CD4-positive, alpha-beta T cell treated with Interleukin-15 for 1 hour (primary cell): ENCODE measurements around the gene TSKU.
"Not testable (repeated sequence)": the region's sequence is repeated elsewhere in the genome, so short reads cannot be mapped to it uniquely, and the experiment has no call there.

Experiments used
- DNase-seq: peaks from one replicate; pipeline ENCODE4 v3.0.0-alpha.2; 2020

The TSKU gene

DNA sequence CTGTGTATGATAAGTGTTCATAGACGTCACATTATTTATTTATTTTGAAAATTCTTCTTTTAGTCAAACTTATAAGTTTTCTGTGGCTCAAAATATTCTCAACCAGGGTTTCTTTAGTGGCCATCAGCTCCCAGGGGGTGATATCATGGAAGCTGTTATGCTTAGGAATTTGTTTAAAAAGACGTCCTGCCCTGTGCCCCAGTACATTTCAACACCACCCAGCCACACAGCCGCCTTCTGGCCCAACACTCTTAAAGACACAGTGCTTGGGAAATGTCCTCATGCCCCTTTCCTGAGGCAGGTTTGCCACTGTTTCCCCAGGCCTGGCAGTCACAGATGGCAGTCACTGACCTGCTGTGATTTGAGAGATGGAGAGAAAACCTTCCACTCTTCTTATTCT is 19.9 kb downstream of the TSKU start:
- no peak for DNase-seq

DNA sequence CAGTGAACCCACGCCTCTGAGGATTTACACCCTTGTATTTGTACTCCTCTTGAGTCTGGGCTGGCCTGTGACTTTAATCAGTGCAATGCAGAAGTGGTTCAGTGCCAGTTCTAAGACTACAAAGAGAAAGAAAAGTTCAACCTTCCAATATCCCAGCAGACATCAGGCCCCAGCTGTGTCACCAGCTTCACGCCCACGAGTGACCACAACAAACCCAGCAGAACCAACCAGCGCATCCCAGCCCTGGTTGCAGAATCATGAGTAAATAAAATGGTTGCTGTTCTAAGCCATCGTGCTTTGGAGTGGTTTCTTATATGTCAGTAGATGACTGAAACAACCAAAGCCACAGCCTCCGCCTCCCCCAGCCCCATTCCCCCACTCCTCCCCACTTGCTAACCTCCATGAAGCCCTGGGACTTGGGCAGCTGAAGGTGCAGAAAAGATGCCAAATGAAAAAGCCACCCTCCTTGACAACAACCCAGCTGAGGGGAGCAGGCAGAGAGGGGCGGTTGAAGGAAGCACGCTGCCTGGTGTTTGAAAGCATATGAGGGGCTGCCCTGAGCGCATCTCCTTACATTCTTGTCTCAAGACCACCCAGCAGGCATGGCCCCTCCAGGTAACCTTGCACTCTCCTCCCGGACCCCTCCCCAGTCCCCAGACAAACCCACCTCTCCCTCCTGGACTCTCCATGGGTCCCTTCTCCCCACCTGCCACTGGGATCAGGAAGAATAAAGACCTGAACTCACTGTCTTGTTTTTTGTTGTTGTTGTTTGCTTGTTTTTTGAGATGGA is 20.9 kb downstream of the TSKU start:
- DNase-seq: no peak

GRCh38 chr11:76805206-76805913 is 22.2 kb downstream of the TSKU start:
- DNase-seq: no peak

GRCh38 chr11:76806131-76806530 is 23.0 kb downstream of the TSKU start:
- DNase-seq: no peak

GRCh38 chr11:76806608-76807205 is 23.6 kb downstream of the TSKU start:
- no peak for DNase-seq

DNA sequence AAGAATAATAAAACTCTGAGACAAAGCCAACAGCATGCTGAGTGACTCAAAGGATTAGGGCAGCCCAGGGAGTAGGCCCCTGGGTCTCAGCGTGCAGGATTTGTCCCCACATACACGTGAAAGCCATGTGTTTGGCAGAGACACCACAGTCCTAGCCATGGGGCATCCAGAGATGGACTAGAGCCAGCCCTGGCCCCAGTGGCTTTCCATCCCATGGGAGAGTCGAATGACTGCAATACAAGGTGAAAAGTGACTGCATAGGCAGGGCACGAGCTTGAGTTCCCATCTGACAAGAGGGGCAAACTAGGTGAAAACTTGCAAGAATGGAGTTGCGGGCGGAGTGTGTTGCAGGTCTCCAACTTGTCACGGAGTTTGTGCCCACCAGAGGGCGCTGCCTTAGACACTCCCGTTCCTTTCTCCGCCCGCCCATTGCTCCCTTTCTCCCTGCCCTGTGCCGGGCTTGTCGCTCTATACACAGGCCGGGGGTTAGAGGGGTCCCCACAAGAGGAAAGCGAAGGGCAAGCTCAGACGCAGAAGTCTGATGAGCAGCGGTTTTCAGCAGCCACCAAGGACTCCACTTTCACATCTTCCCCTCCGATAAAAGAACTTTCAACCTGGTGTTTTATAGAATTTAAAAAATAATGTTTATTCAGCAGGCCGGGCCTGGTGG is 24.2 kb downstream of the TSKU start:
- peak; percentile 45 for DNase-seq

DNA sequence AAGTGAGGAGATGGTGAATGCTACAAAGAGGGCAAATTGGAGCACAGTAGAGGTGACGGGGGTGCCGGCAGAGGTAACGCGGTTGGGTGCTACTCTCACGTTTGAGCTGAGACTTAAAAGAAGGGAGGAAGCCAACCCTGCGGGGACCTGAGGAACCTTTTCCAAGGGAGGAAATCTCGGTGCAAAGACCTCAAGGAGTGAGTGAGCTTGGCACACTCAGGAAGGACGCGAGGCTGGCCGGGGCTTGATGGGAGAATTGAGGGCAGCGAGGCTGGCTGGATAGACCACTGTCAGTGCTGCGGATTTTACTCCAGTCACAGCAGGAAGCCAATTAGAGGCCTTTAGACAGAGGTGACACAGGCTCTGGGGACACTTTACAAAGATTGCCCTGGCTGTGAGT is 25.0 kb downstream of the TSKU start:
- DNase-seq: no peak

DNA sequence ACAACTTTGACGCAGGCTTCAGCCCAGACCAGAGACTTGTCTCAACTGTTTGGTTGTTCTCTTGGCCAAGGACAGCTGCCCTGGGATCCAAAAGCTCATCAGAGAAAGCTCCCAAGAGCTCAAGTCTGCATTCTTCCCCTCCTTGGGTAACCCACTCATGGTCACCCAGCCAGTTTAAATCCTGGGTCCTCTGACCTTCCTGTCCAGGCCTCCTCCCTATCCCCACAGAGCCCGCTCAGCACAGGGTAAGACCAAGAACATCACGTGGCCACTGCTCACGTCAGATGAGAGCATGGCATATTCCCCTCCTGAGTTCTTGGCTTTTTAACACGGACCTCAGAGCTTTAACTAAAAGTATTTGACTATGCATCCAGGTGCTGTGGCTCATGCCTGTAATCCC is 25.8 kb downstream of the TSKU start:
- no peak for DNase-seq

DNA sequence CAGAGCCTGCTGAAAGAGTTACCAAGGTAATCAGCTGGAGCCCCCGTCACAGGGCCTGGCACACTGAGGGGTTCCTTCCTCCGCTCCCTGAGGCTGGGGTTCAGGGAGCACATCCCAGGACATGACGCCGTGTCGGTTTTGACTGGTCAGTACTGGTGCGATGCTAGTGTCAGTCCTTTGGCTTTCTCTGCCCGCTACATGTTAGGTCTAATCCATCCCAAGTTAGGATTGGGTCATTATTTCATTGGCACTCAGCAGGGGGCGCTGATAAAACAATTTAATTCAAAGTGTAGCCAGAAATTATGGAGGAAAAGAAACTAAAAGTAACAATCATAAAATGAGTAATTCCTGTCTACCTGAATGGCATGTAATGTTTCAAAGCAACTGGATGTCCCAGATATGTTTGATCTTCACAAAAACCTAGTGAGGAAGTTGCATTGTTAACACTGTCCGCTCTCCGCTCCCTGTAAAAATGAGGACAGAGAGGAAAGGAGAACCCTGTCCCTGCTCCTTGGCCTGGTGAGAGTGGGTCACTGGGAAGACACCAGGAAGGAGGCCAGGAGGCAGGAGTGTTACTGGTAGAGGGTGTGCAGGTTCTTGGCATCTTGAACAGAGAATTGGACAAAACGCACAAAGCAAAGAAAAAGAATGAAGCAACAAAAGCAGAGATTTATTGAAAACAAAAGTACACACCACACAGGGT is 27.1 kb downstream of the TSKU start:
- no peak for DNase-seq

DNA sequence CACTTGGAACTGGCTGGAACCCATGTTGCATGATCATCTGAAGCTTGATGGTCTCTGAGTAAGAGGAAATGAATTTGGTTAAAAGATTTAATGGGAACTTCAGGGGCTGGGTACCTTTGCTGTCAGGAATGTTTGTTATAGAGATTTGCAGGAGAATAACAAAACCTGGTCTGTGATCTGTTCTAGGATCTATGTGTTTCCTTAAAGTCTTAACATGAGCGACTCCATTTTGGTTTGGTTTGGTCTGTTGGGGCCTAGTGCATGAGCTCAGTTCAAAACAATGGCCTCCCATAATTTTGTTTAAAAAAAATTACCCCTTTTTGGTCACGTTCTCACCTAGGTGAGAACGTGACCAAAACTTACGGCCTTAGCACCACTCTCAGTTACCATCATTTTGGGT is 28.1 kb downstream of the TSKU start:
- no peak for DNase-seq

DNA sequence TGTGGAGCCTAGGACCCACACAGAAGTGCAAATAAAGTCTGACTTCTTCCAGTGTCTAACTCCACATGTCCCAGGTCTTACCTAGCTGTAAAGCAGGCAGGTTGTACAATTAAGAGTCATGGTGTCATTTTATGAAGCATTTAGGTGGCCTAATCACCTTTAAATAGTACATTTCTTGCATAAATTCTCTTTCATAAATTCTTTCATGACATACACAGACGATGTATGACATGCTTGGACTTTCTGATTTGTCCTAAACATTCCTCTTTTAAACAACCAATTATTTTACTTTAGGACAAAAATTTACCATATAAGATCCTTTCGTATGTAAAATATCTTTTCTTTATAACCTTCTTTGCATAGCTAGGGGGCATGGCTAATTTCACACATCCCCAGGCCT is 31.3 kb downstream of the TSKU start:
- no peak for DNase-seq

DNA sequence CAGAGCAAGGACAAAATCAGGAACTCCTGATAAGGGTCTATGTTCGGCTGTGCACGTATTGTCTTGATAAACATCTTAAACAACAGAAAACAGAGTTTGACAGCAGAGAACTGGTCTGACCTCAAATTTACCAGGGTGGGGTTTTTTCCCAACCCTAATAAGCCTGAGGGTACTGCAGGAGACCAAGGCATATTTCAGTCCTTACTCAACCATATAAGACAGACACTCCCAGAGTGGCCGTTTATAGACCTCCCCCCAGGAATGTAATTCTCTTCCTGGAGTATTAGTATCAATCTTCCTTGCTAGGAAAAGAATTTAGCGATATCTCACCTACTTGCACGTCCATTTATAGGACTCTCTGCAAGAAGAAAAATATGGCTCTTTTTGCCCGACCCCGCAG is 32.5 kb downstream of the TSKU start:
- not testable (repeated sequence) for DNase-seq

DNA sequence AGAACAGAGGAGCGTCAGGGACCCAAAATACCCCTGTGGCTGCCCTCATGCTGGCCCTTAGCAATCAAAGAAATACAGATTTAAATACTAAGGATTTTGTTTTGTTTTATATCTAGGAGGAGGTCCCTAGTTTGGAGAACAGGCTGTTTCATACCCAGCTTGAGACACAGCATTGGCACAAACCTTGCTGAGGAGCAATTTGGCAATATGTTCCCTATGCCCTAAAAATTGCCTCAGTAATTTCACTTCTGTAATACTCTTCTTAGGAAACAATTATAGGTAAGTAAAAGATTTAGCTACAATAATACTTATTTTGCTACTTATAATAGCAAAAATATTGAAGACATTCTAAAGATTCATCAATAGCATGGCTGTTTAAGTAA is 37.0 kb downstream of the TSKU start:
- DNase-seq: no peak

GRCh38 chr11:76821396-76821795 is 38.2 kb downstream of the TSKU start:
- not testable (repeated sequence) for DNase-seq

GRCh38 chr11:76822406-76822805 is 39.2 kb downstream of the TSKU start:
- no peak for DNase-seq

DNA sequence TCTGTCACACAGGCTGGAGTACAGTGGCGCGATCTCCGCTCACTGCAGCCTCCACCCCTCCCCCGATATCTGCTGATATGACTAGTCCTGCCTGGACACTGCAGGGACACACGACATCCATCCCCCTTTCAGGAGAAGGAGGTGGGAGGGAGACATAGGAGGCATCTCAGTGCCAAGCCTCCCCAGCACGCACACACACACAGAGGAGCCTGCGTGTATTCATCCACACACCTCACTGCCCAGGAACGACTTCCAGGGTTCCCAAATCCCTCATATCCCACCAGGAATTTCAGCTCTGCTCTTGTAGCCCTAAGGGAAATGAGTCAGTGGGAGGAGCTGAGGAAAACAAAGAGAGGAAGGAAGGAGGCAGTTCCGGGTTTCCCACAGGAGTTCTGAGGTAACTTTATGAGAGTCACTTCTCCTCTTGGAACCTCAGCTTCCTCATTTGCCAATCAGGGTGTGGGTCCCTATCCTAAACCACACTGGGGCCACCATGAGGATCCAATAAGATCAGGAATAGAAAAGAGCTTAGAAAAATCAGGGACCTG is 40.4 kb downstream of the TSKU start:
- no peak for DNase-seq

DNA sequence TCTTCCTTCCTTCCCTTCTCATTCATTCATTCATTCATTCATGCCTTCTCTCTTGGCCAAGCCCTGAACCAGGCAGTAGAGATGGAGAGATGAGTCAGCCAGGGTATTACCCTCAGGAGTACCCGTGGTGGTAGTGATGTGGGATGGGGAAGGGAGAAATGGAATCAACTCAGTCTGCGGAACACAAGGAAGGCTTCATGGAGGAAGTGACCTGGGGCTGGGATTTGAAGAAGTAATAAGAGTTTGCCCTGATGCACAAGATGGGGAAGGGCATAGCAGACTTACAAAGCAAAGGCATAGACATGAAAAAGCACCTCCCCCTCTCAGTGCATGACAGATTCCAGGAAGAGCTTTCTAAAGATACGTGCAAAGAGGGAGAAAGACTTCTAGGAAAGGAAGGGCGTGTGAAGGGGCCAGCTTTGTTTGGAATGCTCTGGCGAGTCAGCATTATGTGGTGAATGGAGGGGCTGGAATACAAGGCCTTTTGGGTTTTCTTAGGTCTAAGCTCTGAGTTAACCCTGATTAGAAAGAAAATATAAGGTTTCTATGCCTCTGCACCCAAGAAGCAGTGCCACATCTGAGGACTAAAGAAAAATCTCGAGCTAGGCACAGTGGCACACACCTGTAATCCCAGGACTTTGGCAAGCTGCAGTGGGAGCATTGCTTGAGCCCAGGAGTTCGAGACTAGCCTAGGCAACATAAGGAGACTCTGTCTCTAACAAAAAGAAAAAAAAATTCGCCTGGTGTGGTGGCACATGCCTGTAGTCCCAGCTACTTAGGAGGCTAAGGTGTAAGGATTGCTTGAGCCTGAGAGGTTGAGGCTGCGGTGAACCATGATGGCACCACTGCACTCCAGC is 41.2 kb downstream of the TSKU start:
- DNase-seq: no peak

GRCh38 chr11:76824980-76825725 is 42.0 kb downstream of the TSKU start:
- no peak for DNase-seq

DNA sequence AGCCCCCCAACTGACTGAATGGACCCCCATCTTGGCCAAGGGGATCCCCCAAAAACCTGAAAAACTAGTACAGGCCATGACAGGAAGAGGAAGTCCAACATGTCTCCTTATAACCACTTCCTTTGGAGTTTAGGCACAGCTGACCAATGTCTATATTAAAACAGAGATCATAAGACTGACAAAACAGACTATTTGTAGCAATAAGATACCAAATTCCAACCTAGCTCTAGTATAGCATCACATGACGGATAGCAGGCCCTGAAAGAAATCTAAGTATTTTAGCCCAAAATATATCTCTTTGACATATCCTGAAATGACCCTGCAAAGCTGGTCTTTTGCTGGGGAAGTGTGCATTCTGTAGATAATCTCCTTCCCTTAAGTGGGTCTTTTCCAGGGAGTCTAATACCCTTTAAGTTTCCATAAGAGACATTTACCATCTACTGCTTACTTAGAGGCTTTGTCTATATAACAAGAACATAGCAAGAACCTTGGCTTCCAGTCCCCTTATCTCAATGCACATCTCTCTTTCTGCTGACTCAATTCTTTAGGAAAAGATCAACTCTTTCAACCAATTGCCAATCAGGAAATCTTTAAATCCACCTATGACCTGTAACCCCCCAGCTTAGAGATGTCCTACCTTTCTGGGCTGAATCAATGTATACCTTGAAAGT is 42.7 kb downstream of the TSKU start:
- DNase-seq: no peak

- not testable (repeated sequence) for DNase-seq
Observed at GRCh38 chr11:76826508-76826907, 43.4 kb downstream of the TSKU start.
